Transverse colon (tissue), 4 donors: Measurements from ENCODE around the gene WBP1. TPM values are rescaled to one million over a fixed set of nuclear protein-coding genes. Genes with fewer than 3 reads are reported as not detected.

ENCODE experiments used
- DNase-seq: peaks from one replicate; pipeline ENCODE4 v3.0.0-alpha.2; 2019
- H3K27ac ChIP-seq, 4 donors: fragments of 200-600 bp; sonication (generic); 2 replicates each; pipeline ENCODE4 v1.5.1; 2016 to 2018; ENCODE audit warnings: inconsistent platforms in 4 of 4
- H3K27me3 ChIP-seq: fragments of 200-600 bp; sonication (generic); 2 replicates; pipeline ENCODE4 v1.5.1; 2017; ENCODE audit warnings: inconsistent platforms
- H3K36me3 ChIP-seq, 4 donors: fragments of 200-600 bp; sonication (generic); 2 replicates each; pipeline ENCODE4 v1.5.1; 2017 to 2019; ENCODE audit warnings: inconsistent platforms in 4 of 4
- H3K4me1 ChIP-seq, 4 donors: fragments of 200-600 bp; sonication (generic); 2 replicates each; pipeline ENCODE4 v1.5.1; 2017 to 2020; ENCODE audit warnings: inconsistent platforms in 4 of 4
- H3K4me3 ChIP-seq, 4 donors: fragments of 200-600 bp; sonication (generic); 1 replicate in 1 of 4; 2 replicates in 3 of 4; pipeline versions ENCODE4 v1.5.1 to v1.6.1; 2017 to 2019; ENCODE audit warnings: inconsistent platforms in 4 of 4
- H3K9me3 ChIP-seq, 2 donors: fragments of 200-600 bp; sonication (generic); 2 replicates each; pipeline ENCODE4 v1.5.1; 2017 to 2019; ENCODE audit warnings: inconsistent platforms in 2 of 2
- EP300 ChIP-seq: sonication (generic); formaldehyde crosslinking; IDR thresholded peaks from one replicate; pipeline ENCODE4 v1.6.1; 2017; ENCODE audit warnings: antibody characterized with exemption, low read depth
- POLR2A ChIP-seq: fragments of 450-650 bp; IDR thresholded peaks from one replicate; pipeline ENCODE4 v1.6.1; 2016; ENCODE audit warnings: antibody characterized with exemption, mild to moderate bottlenecking, moderate library complexity
- POLR2AphosphoS5 ChIP-seq, 3 donors: sonication (generic); formaldehyde crosslinking; IDR thresholded peaks; one replicate each; pipeline ENCODE4 v1.6.1; 2016; ENCODE audit warnings: antibody characterized with exemption in 3 of 3
- WGBS, 2 donors: methylation state at CpG; one replicate each; pipeline ENCODE4 v1.1.5; 2018; ENCODE audit warnings: low coverage in 1 of 2; 5-methylcytosine and 5-hydroxymethylcytosine counted together
- in situ Hi-C, 4 donors: fragments of 200-750 bp; cut with MboI; loops; one replicate each; pipeline versions ENCODE4 v1.15.0 to v1.15.1; 2017; ENCODE audit warnings: low sequenced_read_pairs in 3 of 4, low pct_ligation_motif_present in 1 of 4, low pct_unique_long_range_greater_than_20kb in 1 of 4
- intact Hi-C: fragments of 100-400 bp; cut with DNase I; formaldehyde crosslinking; loops from one replicate; pipeline ENCODE4 v1.15.1; 2023; ENCODE audit warnings: low total_unique reads
- total RNA-seq, 4 donors: library from RNA; depleted of rRNA; stranded (reverse); fragments of >200 nt; gene quantifications; one replicate each; pipeline ENCODE4 v1.1.0, GENCODE V29; 2016
- TF ChIP-seq, protein P1 (sequence below), 5 experiments: fragments of 200-600 bp in 3 of 5; fragments of 450-650 bp in 2 of 5; sonication (generic) in 3 of 5; IDR thresholded peaks; 1 replicate in 2 of 5; 2 replicates in 3 of 5; pipeline ENCODE4 v1.5.1; 2016 to 2017; ENCODE audit warnings: antibody characterized with exemption in 5 of 5, inconsistent platforms in 3 of 5, mild to moderate bottlenecking in 2 of 5, moderate library complexity in 1 of 5

The WBP1 gene
- total RNA-seq, 4 donors from 2014 or later = 59.5 to 101 (median 62.7) TPM

DNA sequence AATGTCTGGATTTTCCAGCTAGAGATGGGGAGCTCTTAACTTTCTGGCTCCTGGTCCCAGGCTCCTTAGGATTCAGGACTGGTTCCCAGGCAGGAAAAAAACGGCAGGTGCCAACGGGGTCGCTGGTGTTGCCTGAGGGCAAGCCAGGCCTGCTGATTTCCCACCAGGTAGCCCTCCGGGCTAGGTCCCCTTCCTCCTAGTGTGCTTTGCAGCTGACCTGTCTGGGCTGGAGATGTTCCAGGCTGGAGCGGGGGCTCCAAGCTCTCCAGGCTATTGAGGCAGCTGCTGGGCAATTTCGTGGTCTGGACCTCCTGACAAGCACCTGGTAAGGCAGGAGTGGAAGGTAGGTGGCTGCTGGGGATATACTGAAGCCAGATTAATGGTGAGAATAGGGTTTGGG lies 16.2 kb downstream of the WBP1 start:
- H3K27ac ChIP-seq = no peak overlapping the region
- H3K36me3 ChIP-seq = peaks cover 0 to 11% (median 0%) of the 10 kb centered on the region in 4 donors
- H3K4me1 ChIP-seq = peaks cover 12 to 23% (median 15%) of the 10 kb centered on the region in 4 donors
- no peaks in the 10 kb centered on the region for H3K9me3 ChIP-seq
- DNase-seq = no peak
- H3K4me3 ChIP-seq = no peak overlapping the region
- no peaks in the 10 kb centered on the region for H3K27me3 ChIP-seq
- in situ Hi-C loops = no loop called here
- intact Hi-C loops = no loop called here
- WGBS, 2 donors = 88% methylated on average over 6 of the region's 6 CpGs; no CpG with 5 or more reads in 1 of the 2 donors
- TF ChIP-seq POLR2A (no peak), EP300 (no peak), POLR2AphosphoS5 (IDR thresholded peaks at IDR 0.05) (no peak)
- TF ChIP-seq, protein P1, sequence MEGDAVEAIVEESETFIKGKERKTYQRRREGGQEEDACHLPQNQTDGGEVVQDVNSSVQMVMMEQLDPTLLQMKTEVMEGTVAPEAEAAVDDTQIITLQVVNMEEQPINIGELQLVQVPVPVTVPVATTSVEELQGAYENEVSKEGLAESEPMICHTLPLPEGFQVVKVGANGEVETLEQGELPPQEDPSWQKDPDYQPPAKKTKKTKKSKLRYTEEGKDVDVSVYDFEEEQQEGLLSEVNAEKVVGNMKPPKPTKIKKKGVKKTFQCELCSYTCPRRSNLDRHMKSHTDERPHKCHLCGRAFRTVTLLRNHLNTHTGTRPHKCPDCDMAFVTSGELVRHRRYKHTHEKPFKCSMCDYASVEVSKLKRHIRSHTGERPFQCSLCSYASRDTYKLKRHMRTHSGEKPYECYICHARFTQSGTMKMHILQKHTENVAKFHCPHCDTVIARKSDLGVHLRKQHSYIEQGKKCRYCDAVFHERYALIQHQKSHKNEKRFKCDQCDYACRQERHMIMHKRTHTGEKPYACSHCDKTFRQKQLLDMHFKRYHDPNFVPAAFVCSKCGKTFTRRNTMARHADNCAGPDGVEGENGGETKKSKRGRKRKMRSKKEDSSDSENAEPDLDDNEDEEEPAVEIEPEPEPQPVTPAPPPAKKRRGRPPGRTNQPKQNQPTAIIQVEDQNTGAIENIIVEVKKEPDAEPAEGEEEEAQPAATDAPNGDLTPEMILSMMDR (IDR thresholded peaks at IDR 0.05) = no peak

DNA sequence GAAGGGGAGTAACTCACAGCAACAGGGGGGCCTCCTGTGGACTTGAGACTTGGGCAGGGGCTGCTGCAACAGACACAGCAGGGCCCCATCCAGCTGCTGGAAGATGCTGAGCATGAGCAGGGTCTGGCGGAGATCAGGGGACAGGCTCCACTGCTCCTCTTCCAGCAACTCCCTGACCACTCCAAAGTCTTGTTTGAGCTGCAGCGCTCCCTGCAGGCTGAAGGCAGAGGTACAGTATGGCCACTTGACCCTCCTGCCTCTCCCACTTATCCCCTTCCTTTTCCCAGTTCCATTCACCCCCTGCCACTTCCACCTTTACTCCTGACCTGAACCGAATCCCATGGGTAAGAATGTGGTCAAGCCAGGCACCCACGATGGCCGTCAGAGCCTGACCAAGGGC lies 16.7 kb downstream of the WBP1 start:
- intact Hi-C loops (no loop called here), in situ Hi-C loops (loop anchor here in 2 of 4 donors (25.0 kb wide), 1 partner anchor 112 kb away; no protein-coding TSS in a partner anchor)
- Histone ChIP-seq H3K9me3 (no peaks in the 10 kb centered on the region), H3K4me1 (peaks cover 12 to 23% (median 15%) of the 10 kb centered on the region in 4 donors), H3K4me3 (no peak overlapping the region), H3K27me3 (no peaks in the 10 kb centered on the region), H3K27ac (no peak overlapping the region), H3K36me3 (peaks cover 0 to 11% (median 0%) of the 10 kb centered on the region in 4 donors)
- 67 to 93% methylated on average over 2 to 5 of the region's 5 CpGs for WGBS, 2 donors
- no peak for DNase-seq
- TF ChIP-seq POLR2A (no peak), EP300 (no peak), POLR2AphosphoS5 (IDR thresholded peaks at IDR 0.05) (no peak)
- TF ChIP-seq, protein P1 (IDR thresholded peaks at IDR 0.05) = peak in 1 of 5 experiments; percentile 3

DNA sequence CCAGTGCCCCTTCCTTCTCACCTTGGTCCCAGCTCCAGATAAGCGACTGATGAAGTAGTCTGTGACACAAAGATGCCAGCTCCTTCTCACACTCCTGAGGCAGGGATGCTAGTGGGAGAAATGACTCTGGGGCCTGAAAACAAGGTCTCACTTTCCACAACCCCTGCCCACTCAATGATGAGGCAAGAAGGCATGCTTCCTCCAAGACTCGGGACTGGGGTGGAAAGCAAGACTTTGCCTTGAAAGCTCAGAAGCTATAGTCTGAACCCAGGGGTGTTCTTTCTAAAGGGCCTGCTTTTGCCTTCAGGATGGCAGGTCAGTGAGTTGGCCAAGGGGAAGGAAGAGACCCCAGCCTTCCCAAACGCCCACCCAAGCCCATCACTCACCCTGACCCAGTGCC lies 23.2 kb downstream of the WBP1 start:
- in situ Hi-C loops = loop anchor here in 3 of 4 donors (10.0 to 25.0 kb wide), 2 partner anchors 103 to 106 kb away; no protein-coding TSS in a partner anchor
- TF ChIP-seq EP300 = no peak
- no peak for TF ChIP-seq POLR2AphosphoS5 (IDR thresholded peaks at IDR 0.05)
- TF ChIP-seq, protein P1 (IDR thresholded peaks at IDR 0.05) = no peak
- no peak for TF ChIP-seq POLR2A
- DNase-seq = no peak
- Histone ChIP-seq H3K9me3 (no peaks in the 10 kb centered on the region), H3K36me3 (peaks cover 0 to 9% (median 4%) of the 10 kb centered on the region in 4 donors), H3K4me3 (peak overlapping the region; percentile 72 to 88 (median 82)), H3K27me3 (no peaks in the 10 kb centered on the region), H3K27ac (peak overlapping the region; percentile 88 to 97 (median 94)), H3K4me1 (peaks cover 15 to 29% (median 23%) of the 10 kb centered on the region in 4 donors)
- intact Hi-C loops = loop anchor here (5.0 kb wide), 1 partner anchor 106 kb away; no protein-coding TSS in a partner anchor
- WGBS, 2 donors = 53% methylated on average over 3 of the region's 3 CpGs; no CpG with 5 or more reads in 1 of the 2 donors

DNA sequence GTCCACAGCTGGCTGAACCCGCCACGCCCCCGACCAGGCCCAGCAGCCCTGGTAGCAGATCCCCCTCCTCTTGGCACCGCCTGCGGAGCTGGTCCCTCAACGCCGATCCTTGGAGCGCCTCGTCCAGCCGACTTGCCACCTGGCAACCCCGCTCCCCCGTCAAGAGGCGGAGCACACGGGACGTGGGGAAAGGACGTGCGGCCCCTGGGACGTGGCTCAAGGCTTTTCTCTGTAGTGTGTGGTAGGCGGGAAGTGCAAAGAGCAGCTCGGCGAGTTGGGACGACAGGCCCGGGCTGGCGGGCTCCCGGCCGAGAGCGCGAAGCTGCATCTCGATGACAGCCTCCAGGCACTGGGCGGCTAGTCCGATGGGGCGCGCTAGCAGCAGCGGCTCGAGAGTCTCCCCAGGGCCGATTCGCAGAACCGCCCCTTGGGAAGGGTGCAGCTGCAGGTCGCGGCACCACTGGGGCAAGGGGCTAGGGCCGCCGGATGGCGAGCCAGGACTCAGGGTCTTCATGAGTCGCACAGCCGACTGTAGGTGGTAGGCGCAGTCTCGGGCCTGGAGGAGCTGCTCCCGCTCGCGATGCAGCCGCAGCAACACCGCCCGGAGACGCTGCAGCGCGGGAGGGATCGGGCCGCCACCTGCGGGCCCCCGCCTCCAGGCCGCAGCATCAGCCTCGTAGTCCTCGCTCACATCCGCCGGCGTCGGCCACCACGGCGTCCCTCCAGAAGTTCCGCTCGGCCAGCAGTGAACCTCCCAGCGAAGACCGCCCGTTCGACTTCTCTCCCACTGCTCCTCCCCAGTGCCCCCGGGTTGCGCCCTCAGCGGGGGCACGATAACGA lies 23.9 kb downstream of the WBP1 start:
- H3K9me3 ChIP-seq = no peaks in the 10 kb centered on the region
- TF ChIP-seq EP300 = no peak
- no peak for TF ChIP-seq POLR2AphosphoS5 (IDR thresholded peaks at IDR 0.05)
- no peak for TF ChIP-seq POLR2A
- TF ChIP-seq, protein P1 (IDR thresholded peaks at IDR 0.05) = no peak
- H3K27me3 ChIP-seq = no peaks in the 10 kb centered on the region
- in situ Hi-C loops = loop anchor here in 3 of 4 donors (10.0 to 25.0 kb wide), 2 partner anchors 103 to 105 kb away; no protein-coding TSS in a partner anchor
- WGBS, 2 donors = 2% methylated on average over 66 of the region's 80 CpGs; no CpG with 5 or more reads in 1 of the 2 donors
- peak overlapping the region; percentile 88 to 97 (median 94) for H3K27ac ChIP-seq
- peak; percentile 35 for DNase-seq
- intact Hi-C loops = loop anchor here (2.0 to 5.0 kb wide), 2 partner anchors 49 to 105 kb away; no protein-coding TSS in a partner anchor
- H3K4me1 ChIP-seq = peaks cover 15 to 29% (median 23%) of the 10 kb centered on the region in 4 donors
- peaks cover 0 to 11% (median 4%) of the 10 kb centered on the region in 4 donors for H3K36me3 ChIP-seq
- H3K4me3 ChIP-seq = peak overlapping the region; percentile 72 to 88 (median 82)
